ENCODE data around the gene VWA8.

VWA8 gene

DNA sequence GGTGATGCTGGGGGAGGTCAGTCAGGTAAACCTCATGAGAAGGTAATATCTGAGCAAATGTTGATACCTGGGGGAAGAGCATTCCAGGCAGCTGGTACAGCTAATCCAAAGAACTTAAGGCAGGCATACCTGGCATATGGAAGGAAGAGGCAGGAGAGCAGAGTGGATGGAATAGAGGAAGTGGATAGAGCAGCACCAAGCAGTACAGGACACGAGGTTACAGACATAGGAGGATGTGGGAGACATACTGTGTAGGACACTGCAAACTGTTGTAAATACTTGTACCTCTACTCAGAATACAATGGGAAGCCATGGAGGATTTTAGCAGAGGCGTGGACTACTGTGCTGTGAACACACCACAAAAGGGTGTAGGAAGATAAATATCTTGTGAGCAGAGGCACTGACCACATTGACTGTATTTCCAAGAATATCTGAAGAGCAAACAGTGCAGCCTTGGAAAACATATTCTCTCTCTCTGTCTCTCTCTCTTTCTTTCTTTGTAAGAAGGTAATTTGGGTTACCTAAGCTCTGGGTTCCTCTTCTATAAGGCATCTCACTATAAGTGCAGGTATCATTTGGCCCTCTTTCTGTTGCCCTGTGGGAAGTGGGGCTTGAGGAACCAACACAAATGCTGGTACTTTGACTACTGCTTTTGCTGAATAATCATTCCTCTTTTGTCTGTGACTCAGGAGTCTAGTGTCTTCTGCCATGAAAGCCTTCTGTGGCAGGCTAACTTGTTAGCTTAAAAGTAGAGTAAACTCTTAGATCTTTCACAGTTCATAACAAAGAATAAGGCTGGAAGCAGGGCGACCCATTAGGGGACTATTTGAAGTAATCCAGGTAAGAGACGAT lies 238.0 kb downstream of the VWA8 start:
- in situ Hi-C loops (cut with MboI; ENCODE audit: low pct_unique_long_range_greater_than_20kb, low sequenced_read_pairs, unreplicated experiment): no loop called here
- TF ChIP-seq, protein P1, sequence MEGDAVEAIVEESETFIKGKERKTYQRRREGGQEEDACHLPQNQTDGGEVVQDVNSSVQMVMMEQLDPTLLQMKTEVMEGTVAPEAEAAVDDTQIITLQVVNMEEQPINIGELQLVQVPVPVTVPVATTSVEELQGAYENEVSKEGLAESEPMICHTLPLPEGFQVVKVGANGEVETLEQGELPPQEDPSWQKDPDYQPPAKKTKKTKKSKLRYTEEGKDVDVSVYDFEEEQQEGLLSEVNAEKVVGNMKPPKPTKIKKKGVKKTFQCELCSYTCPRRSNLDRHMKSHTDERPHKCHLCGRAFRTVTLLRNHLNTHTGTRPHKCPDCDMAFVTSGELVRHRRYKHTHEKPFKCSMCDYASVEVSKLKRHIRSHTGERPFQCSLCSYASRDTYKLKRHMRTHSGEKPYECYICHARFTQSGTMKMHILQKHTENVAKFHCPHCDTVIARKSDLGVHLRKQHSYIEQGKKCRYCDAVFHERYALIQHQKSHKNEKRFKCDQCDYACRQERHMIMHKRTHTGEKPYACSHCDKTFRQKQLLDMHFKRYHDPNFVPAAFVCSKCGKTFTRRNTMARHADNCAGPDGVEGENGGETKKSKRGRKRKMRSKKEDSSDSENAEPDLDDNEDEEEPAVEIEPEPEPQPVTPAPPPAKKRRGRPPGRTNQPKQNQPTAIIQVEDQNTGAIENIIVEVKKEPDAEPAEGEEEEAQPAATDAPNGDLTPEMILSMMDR (IDR thresholded peaks at IDR 0.05; ENCODE audit: extremely low read depth, insufficient read depth, missing control alignments): no peak
- no peak for DNase-seq (ENCODE audit: low spot score)

DNA sequence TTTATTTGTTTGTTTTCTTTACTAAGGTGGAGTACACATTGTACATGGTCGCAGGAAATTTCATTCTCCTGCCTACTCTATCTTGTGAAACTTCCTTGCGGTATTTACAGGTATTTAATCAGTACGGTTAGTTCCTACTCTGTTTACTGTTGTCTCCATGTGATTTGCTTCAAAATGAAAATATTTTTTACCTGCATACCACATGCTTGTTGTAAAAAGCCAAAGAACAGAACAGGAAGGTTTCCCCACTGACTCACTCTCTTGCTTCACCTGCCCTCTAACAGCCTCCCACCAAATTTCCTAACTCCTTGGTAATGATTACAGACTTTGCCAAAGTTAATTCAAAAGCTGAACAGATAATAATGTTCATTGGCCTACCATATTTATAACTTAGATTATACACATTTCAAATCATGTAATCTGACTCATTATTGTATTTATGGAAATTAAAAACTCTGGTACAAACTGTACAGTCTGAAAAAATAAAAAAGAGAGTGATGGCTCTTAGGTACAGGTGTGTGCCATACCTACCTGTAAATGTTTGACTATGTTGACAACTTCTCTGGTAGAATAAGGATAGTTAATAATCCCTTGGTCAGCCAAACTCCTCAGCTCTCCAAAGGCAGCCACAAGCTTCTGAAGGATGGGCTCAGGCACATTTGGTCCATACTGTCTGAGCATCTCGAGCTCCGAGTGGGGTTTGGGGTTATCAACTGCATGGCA lies 239.9 kb downstream of the VWA8 start:
- in situ Hi-C loops (cut with MboI; ENCODE audit: low pct_unique_long_range_greater_than_20kb, low sequenced_read_pairs, unreplicated experiment): no loop called here
- TF ChIP-seq, protein P1 (IDR thresholded peaks at IDR 0.05; ENCODE audit: extremely low read depth, insufficient read depth, missing control alignments): no peak
- no peak for DNase-seq (ENCODE audit: low spot score)

DNA sequence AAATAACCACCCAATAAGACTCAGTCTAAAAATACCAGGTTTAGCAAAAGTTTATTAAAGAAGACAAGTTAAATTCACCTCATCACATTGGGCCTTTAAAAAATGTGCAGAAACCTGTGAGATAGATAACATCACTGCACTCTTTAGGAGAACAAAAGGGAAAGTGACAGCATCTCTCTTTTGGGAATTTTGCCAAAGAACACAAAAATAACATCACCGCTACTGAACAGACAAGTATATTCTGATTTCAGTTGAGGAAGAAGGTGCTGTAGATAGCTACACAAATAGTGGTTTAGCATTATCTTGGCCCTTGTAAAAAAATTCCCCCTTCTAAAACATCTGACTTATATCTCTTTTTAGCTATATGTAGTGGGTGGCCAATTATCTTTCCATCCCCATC lies 244.7 kb downstream of the VWA8 start:
- in situ Hi-C loops (cut with MboI; ENCODE audit: low pct_unique_long_range_greater_than_20kb, low sequenced_read_pairs, unreplicated experiment): no loop called here
- DNase-seq (ENCODE audit: low spot score): no peak
- TF ChIP-seq, protein P1 (IDR thresholded peaks at IDR 0.05; ENCODE audit: extremely low read depth, insufficient read depth, missing control alignments): no peak

DNA sequence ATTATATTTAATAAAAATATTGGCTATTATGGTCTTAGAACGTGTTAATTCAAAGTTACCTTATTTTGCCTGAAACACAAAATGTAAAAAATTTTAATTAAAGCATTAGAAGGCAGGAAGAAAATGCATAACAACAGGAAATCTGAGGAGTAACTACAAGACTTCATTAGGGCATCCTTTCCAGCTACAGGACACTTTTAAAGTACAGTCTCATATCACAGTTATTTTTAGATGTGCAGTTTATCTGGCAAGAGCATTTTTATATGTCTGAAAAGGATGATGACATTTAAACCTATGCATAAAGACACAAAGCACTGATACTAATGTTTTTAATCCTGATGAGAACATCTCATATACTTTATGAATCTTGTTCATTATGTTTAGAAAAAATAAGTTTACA lies 247.5 kb downstream of the VWA8 start:
- no peak for DNase-seq (ENCODE audit: low spot score)
- in situ Hi-C loops (cut with MboI; ENCODE audit: low pct_unique_long_range_greater_than_20kb, low sequenced_read_pairs, unreplicated experiment): no loop called here
- TF ChIP-seq, protein P1 (IDR thresholded peaks at IDR 0.05; ENCODE audit: extremely low read depth, insufficient read depth, missing control alignments): no peak

DNA sequence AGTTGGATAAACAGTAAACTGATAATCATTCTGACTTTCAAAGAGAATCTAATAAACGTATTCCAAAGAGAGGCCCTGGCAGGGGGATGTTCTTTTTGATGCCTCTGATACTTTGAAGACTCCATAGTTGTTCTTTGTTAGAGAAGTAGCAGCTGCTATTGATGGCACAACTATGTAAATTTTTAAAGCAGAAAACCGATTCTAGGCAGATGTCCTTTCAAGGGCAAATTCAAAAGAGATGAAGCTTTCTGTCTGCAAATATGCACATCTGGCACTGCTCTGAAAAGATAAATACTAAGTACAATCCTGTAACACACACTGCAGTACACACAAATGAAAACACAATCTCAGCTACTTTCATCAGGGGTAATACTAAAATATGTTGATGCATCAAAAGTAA lies 250.1 kb downstream of the VWA8 start:
- in situ Hi-C loops (cut with MboI; ENCODE audit: low pct_unique_long_range_greater_than_20kb, low sequenced_read_pairs, unreplicated experiment): no loop called here
- no peak for DNase-seq (ENCODE audit: low spot score)
- TF ChIP-seq, protein P1 (IDR thresholded peaks at IDR 0.05; ENCODE audit: extremely low read depth, insufficient read depth, missing control alignments): no peak

DNA sequence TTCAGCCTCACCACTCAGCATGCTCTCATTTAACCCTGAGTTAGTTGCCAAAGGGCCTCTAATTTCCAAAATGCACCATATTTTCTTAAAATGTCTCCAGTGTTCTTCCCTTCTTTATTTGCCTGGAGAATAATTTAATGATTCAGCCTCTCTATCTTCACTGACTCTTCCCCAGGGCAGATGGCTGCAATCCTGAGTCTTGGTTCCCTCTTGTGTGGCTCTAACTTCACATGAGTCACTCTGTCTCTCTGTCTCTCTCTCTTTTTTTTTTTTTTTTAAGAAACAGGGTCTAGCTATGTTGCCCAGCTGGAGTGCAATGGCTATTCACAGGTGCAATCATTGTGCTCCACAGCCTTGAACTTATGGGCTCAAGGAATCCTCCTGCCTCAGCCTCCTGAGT lies 251.4 kb downstream of the VWA8 start:
- in situ Hi-C loops (cut with MboI; ENCODE audit: low pct_unique_long_range_greater_than_20kb, low sequenced_read_pairs, unreplicated experiment): no loop called here
- no peak for DNase-seq (ENCODE audit: low spot score)
- TF ChIP-seq, protein P1 (IDR thresholded peaks at IDR 0.05; ENCODE audit: extremely low read depth, insufficient read depth, missing control alignments): no peak
